HCT116 (cell line): ENCODE measurements around the gene PRKAG2. TPM values are rescaled to one million over a fixed set of nuclear protein-coding genes. Genes with fewer than 3 reads are reported as not detected.
"Not testable (repeated sequence)": the region's sequence is repeated elsewhere in the genome, so short reads cannot be mapped to it uniquely, and the experiment has no call there.

Source experiments
- ATAC-seq: fragments of 200-7000 bp; cut with Tn5 transposase; 2 replicates; pipeline ENCODE4 v1.9.1; 2020; ENCODE audit warnings: mild to moderate bottlenecking, moderate library complexity
- BruUV-seq: library from RNA; stranded (reverse); fragments of 400-500 nt; replicated peaks from 2 replicates; lab custom pipeline; 2021; lab: Mats Ljungman, UMichigan
- CTCF ChIA-PET: fragments of 300-600 bp; sonication (Branson Sonifier 250); formaldehyde crosslinking; loops from one replicate; lab custom pipeline; 2021; ENCODE audit warnings: antibody characterized with exemption; lab: Charles Lee
- POLR2A ChIA-PET: fragments of 300-600, 350-600 bp; sonication (Branson Sonifier 250); formaldehyde crosslinking; loops from one replicate; lab custom pipeline; 2021; ENCODE audit warnings: antibody characterized with exemption; lab: Charles Lee
- RAD21 ChIA-PET, 2 experiments: fragments of 300-600 bp; sonication (Branson Sonifier 250); formaldehyde crosslinking; loops; one replicate each; lab custom pipeline; 2023; ENCODE audit warnings: low total read pairs in 2 of 2; ENCODE audit not compliant: uncharacterized antibody in 2 of 2, unreplicated experiment in 2 of 2, low non-redundant PET in 1 of 2; lab: Charles Lee
- DNase-seq: peaks from one replicate; pipeline ENCODE4 v3.0.0-alpha.2; 2010; ENCODE audit warnings: low read depth, low spot score
- H2AFZ ChIP-seq: fragments of 200-600 bp; shearing (Covaris generic), sonication (generic); 2 replicates; pipeline ENCODE4 v1.6.1; 2017; ENCODE audit warnings: low read depth, mixed run types, mixed read lengths, antibody characterized with exemption, low read length; ENCODE audit not compliant: poor library complexity, severe bottlenecking
- H3K27ac ChIP-seq: 2 replicates; pipeline ENCODE4 v1.5.1; 2012; ENCODE audit warnings: low read depth, low read length
- H3K27me3 ChIP-seq: fragments of 200-600 bp; sonication (generic); 2 replicates; pipeline ENCODE4 v1.6.1; 2016; ENCODE audit warnings: mixed run types, low read length, mixed read lengths; ENCODE audit not compliant: insufficient read depth
- H3K36me3 ChIP-seq, 2 experiments: fragments of 200-500 bp in 1 of 2; fragments of 200-600 bp in 1 of 2; sonication (Bioruptor generic) in 1 of 2; sonication (generic) in 1 of 2; 2 replicates each; pipeline versions ENCODE4 v1.5.1 to v1.6.1; 2014 to 2016; ENCODE audit warnings: low read length in 2 of 2, inconsistent platforms in 1 of 2, mixed read lengths in 1 of 2, mixed run types in 1 of 2; ENCODE audit not compliant: insufficient read depth in 2 of 2, control insufficient read depth in 1 of 2
- H3K4me1 ChIP-seq, 2 experiments: fragments of 200-600 bp in 1 of 2; sonication (generic) in 1 of 2; 2 replicates each; pipeline versions ENCODE4 v1.5.1 to v1.6.1; 2012 to 2017; ENCODE audit warnings: low read length in 2 of 2, inconsistent platforms in 1 of 2, mild to moderate bottlenecking in 1 of 2, mixed read lengths in 1 of 2, mixed run types in 1 of 2, moderate library complexity in 1 of 2; ENCODE audit not compliant: insufficient read depth in 2 of 2, control insufficient read depth in 1 of 2
- H3K4me2 ChIP-seq: fragments of 200-600 bp; sonication (generic); 2 replicates; pipeline ENCODE4 v1.6.1; 2017; ENCODE audit warnings: mixed run types, low read length, mixed read lengths
- H3K4me3 ChIP-seq, 2 experiments: fragments of 200-600 bp in 1 of 2; sonication (generic) in 1 of 2; replicated peaks in 1 of 2; 2 replicates each; pipeline ENCODE4 v1.5.1; 2011 to 2016; ENCODE audit warnings: low read length in 2 of 2, control low read depth in 1 of 2, low read depth in 1 of 2, mild to moderate bottlenecking in 1 of 2, mixed read lengths in 1 of 2, mixed run types in 1 of 2
- H3K79me2 ChIP-seq: fragments of 200-600 bp; sonication (generic); 2 replicates; pipeline ENCODE4 v1.6.1; 2017; ENCODE audit warnings: mild to moderate bottlenecking, mixed run types, low read length, moderate library complexity, mixed read lengths; ENCODE audit not compliant: insufficient read depth
- H3K9ac ChIP-seq: fragments of 200-600 bp; sonication (generic); 2 replicates; pipeline ENCODE4 v1.6.1; 2016; ENCODE audit warnings: low read length, mixed read lengths
- H3K9me2 ChIP-seq: fragments of 200-600 bp; sonication (generic), shearing (Covaris generic); 2 replicates; pipeline ENCODE4 v1.6.1; 2017; ENCODE audit warnings: mixed run types, mild to moderate bottlenecking, moderate library complexity; ENCODE audit not compliant: insufficient read depth
- H3K9me3 ChIP-seq, 2 experiments: fragments of 200-500 bp in 1 of 2; fragments of 200-600 bp in 1 of 2; sonication (Bioruptor generic) in 1 of 2; sonication (generic) in 1 of 2; 2 replicates each; pipeline ENCODE4 v1.6.1; 2014 to 2017; ENCODE audit warnings: low read length in 2 of 2, mixed read lengths in 2 of 2, inconsistent platforms in 1 of 2, low read depth in 1 of 2, mild to moderate bottlenecking in 1 of 2, mixed run types in 1 of 2, moderate library complexity in 1 of 2; ENCODE audit not compliant: control insufficient read depth in 1 of 2, insufficient read depth in 1 of 2
- H4K20me1 ChIP-seq: fragments of 200-600 bp; sonication (generic), shearing (Covaris generic); 2 replicates; pipeline ENCODE4 v1.6.1; 2017; ENCODE audit warnings: mixed run types, mild to moderate bottlenecking, moderate library complexity; ENCODE audit not compliant: insufficient read depth
- CBX3 ChIP-seq: IDR thresholded peaks from 2 replicates; pipeline ENCODE4 v1.6.1; 2012; ENCODE audit warnings: low read depth
- JUND ChIP-seq: IDR thresholded peaks from 2 replicates; pipeline ENCODE4 v1.6.1; 2012
- RAD21 ChIP-seq: IDR thresholded peaks from 2 replicates; pipeline ENCODE4 v1.6.1; 2012; ENCODE audit warnings: low read depth, mild to moderate bottlenecking
- REST ChIP-seq: IDR thresholded peaks from 2 replicates; pipeline ENCODE4 v1.6.1; 2012; ENCODE audit warnings: low read depth
- ZFX ChIP-seq: fragments of 450-650 bp; IDR thresholded peaks from 2 replicates; pipeline ENCODE4 v1.6.1; 2017
- intact Hi-C: fragments of 100-400 bp; cut with micrococcal nuclease; formaldehyde crosslinking; loops from 2 replicates; pipeline ENCODE4 v1.10.0; 2022
- total RNA-seq: library from RNA; stranded (reverse); gene quantifications from one replicate; pipeline ENCODE4 v1.2.1, GENCODE V29; 2021; ENCODE audit not compliant: unreplicated experiment

PRKAG2 gene
- total RNA-seq, 1 experiment from 2014 or later = 23.6 TPM

GRCh38 chr7:151844071-151844824 lies 32.7 kb downstream of the PRKAG2 start:
- RAD21 ChIA-PET = no interaction called here
- no peak for DNase-seq
- no peak overlapping the region for H3K9ac ChIP-seq
- H3K4me1 ChIP-seq = no peaks in the 10 kb centered on the region
- H3K4me3 ChIP-seq = no peak overlapping the region
- no peaks in the 10 kb centered on the region for H3K36me3 ChIP-seq
- BruUV-seq = no TSS peak
- no peaks in the 10 kb centered on the region for H3K9me2 ChIP-seq
- H3K27me3 ChIP-seq = no peaks in the 10 kb centered on the region
- no peak overlapping the region for H2AFZ ChIP-seq
- H3K9me3 ChIP-seq = no peaks in the 10 kb centered on the region
- no peaks in the 10 kb centered on the region for H3K79me2 ChIP-seq
- intact Hi-C loops = no loop called here
- H3K27ac ChIP-seq = no peak overlapping the region
- POLR2A ChIA-PET = no interaction called here
- CTCF ChIA-PET = no interaction called here
- no peak for ATAC-seq
- H4K20me1 ChIP-seq = no peaks in the 10 kb centered on the region
- TF ChIP-seq JUND = no peak
- no peak overlapping the region for H3K4me2 ChIP-seq

GRCh38 chr7:151843181-151843580 lies 33.7 kb downstream of the PRKAG2 start:
- H3K27me3 ChIP-seq = no peaks in the 10 kb centered on the region
- CTCF ChIA-PET = no interaction called here

GRCh38 chr7:151841395-151842051 lies 35.4 kb downstream of the PRKAG2 start:
- H3K4me2 ChIP-seq, H3K9ac ChIP-seq, H3K9me2 ChIP-seq, H3K36me3 ChIP-seq, BruUV-seq, H3K4me3 ChIP-seq, RAD21 ChIA-PET, H3K27me3 ChIP-seq, H3K9me3 ChIP-seq, ATAC-seq, POLR2A ChIA-PET, H3K79me2 ChIP-seq, intact Hi-C loops, CTCF ChIA-PET, H2AFZ ChIP-seq, DNase-seq, H3K4me1 ChIP-seq, H3K27ac ChIP-seq, H4K20me1 ChIP-seq: not testable (repeated sequence)

More at GRCh38 chr7:151843181-151843580, 33.7 kb downstream of the PRKAG2 start:
- H3K9me3 ChIP-seq = no peaks in the 10 kb centered on the region
- no peak overlapping the region for H2AFZ ChIP-seq
- H3K9me2 ChIP-seq = no peaks in the 10 kb centered on the region
- BruUV-seq = no TSS peak
- DNase-seq = no peak
- no peak overlapping the region for H3K27ac ChIP-seq
- H3K79me2 ChIP-seq = no peaks in the 10 kb centered on the region
- H3K4me3 ChIP-seq = no peak overlapping the region
- intact Hi-C loops = no loop called here
- H3K36me3 ChIP-seq = no peaks in the 10 kb centered on the region
- no peak for TF ChIP-seq RAD21
- TF ChIP-seq CBX3 = no peak
- no peak for TF ChIP-seq REST
- no peak for TF ChIP-seq JUND
- TF ChIP-seq ZFX = no peak
- TF ChIP-seq, all 23 proteins: peak for 0
- Histone ChIP-seq H3K4me1 (no peaks in the 10 kb centered on the region), H3K9ac (no peak overlapping the region), H3K4me2 (no peak overlapping the region), H4K20me1 (no peaks in the 10 kb centered on the region)
- ATAC-seq = no peak
- ChIA-PET POLR2A (no interaction called here), RAD21 (no interaction called here)
